ENCODE results near the gene UMAD1. TPM values are rescaled to one million over a fixed set of nuclear protein-coding genes. Genes with fewer than 3 reads are reported as not detected.

The UMAD1 gene
- total and polyA plus RNA-seq, 2 experiments from 2014 or later, result 8.4 to 12.4 TPM

DNA sequence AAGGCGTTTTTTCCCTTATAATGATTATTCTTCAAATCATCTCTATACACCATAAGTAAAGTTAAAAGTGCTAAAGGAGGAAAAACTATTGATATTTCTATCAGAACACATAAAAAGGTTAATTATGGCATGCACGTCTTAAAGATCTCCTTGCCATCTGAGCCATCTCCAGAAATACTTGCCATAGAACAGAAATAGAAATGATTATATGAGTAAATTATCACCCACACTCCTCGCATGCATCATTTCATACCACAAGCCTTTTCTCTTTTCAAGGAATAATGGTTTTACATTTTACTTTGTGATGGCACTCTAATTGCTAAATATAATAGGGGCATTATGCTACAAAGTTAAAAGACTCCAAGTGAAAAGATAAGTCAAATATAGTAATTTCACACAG, 272.4 kb downstream of the UMAD1 start (continued):
- TF ChIP-seq CTCF (conservative IDR thresholded peaks at IDR 0.05; ENCODE audit: low read depth in 2 of 2) (no peak), ZNF114 (CRISPR knock-in tag; IDR thresholded peaks at IDR 0.05) (no peak), EZH2 (IDR thresholded peaks at IDR 0.05; ENCODE audit: low read depth, unreplicated experiment) (no peak), CREB1 (CRISPR knock-in tag; IDR thresholded peaks at IDR 0.05; ENCODE audit: low read depth) (no peak)

DNA sequence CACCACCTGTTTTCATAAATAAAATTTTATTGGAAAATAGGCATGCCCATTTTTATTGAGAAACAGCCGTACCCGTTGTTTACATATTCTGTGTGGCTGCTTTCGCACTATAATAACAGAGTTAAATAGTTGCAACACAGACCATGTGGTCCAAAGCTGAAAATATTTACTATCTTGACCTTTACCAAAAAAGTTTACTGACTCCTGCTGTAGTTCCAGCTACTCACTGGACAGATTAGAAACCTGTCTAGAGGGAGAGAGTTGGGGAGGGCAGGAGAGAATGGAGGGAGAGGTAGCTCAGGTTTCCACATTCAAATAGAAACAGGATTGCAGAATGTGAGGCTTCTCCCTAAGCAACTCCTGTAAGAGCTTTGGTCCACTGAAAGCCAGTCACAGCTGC, 273.0 kb downstream of the UMAD1 start:
- no peaks in the 10 kb centered on the region for H3K27me3 ChIP-seq (ENCODE audit: insufficient read depth)
- DNase-seq (ENCODE audit: low spot score) (peak; percentile 31), ATAC-seq (peak; percentile 40; the same call in 2 of the 3 replicates)

DNA sequence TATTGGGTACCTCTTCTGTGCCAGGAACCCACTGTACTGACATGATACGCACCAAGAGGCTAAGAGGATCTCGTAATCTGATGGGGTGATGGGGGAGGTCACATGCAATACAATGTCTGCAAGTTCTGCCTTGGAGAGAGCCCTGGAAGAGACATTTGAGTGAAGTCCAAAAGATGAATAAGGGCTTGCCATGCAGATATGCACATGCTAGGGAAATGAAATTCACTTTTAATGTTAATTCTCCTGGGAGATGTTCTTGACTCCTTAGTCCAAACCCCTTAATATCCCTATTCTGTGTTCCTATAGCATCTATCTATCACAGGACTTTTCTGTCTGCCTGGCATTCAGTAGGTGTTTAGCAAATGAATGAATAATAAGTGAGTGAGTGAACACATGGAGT, 274.0 kb downstream of the UMAD1 start:
- H3K27me3 Mint-ChIP-seq (ENCODE audit: insufficient read depth, low read depth, poor library complexity), result peaks cover 2% of the 10 kb centered on the region

More for the DNA sequence above, 273.0 kb downstream of the UMAD1 start:
- no peak overlapping the region for H3K4me3 Mint-ChIP-seq
- TF ChIP-seq CTCF (conservative IDR thresholded peaks at IDR 0.05; ENCODE audit: low read depth in 2 of 2), result no peak
- H3K36me3 Mint-ChIP-seq (ENCODE audit: low read depth), result no peaks in the 10 kb centered on the region; the same call in 2 of the 3 replicates
- no peaks in the 10 kb centered on the region for H3K9me3 Mint-ChIP-seq
- no peak overlapping the region for H2AFZ ChIP-seq
- H3K79me2 ChIP-seq (replicated peaks; ENCODE audit: insufficient read depth), result no peaks in the 10 kb centered on the region
- no peaks in the 10 kb centered on the region for H3F3A ChIP-seq (replicated peaks; ENCODE audit: low read depth)
- H3K36me3 ChIP-seq (ENCODE audit: insufficient read depth), result no peaks in the 10 kb centered on the region
- H3K27ac Mint-ChIP-seq, result no peak overlapping the region
- H3K4me1 Mint-ChIP-seq, result peaks cover 30% of the 10 kb centered on the region
- H4K20me1 ChIP-seq (replicated peaks; ENCODE audit: insufficient read depth), result no peaks in the 10 kb centered on the region
- no peak overlapping the region for H3K4me3 ChIP-seq
- H3K27me3 Mint-ChIP-seq (ENCODE audit: insufficient read depth, low read depth, poor library complexity), result peaks cover 2% of the 10 kb centered on the region
- H3K4me1 ChIP-seq (ENCODE audit: insufficient read depth), result peaks cover 36% of the 10 kb centered on the region
- peak overlapping the region; percentile 9; the same call in 1 of the 2 replicates for H3K4me2 ChIP-seq
- H3K9me2 ChIP-seq (ENCODE audit: insufficient read depth), result peaks cover 14% of the 10 kb centered on the region
- H3K27ac ChIP-seq (ENCODE audit: low read depth), result no peak overlapping the region

More for the DNA sequence above, 274.0 kb downstream of the UMAD1 start:
- Histone ChIP-seq H2AFZ (no peak overlapping the region), H3K9me2 (ENCODE audit: insufficient read depth) (peaks cover 9% of the 10 kb centered on the region), H3K27ac (ENCODE audit: low read depth) (no peak overlapping the region), H3K79me2 (replicated peaks; ENCODE audit: insufficient read depth) (no peaks in the 10 kb centered on the region), H3K4me3 (no peak overlapping the region), H4K20me1 (replicated peaks; ENCODE audit: insufficient read depth) (no peaks in the 10 kb centered on the region), H3K27me3 (ENCODE audit: insufficient read depth) (no peaks in the 10 kb centered on the region), H3K4me1 (ENCODE audit: insufficient read depth) (peaks cover 45% of the 10 kb centered on the region), H3K4me2 (no peak overlapping the region), H3K36me3 (ENCODE audit: insufficient read depth) (no peaks in the 10 kb centered on the region), H3F3A (replicated peaks; ENCODE audit: low read depth) (no peaks in the 10 kb centered on the region)
- Mint-ChIP-seq H3K36me3 (ENCODE audit: low read depth) (no peaks in the 10 kb centered on the region; the same call in 2 of the 3 replicates), H3K9me3 (no peaks in the 10 kb centered on the region), H3K4me3 (no peak overlapping the region), H3K27ac (no peak overlapping the region), H3K4me1 (peaks cover 41% of the 10 kb centered on the region)
- TF ChIP-seq ZNF114 (CRISPR knock-in tag; IDR thresholded peaks at IDR 0.05), result no peak
- no peak for TF ChIP-seq ZNF331 (CRISPR knock-in tag; IDR thresholded peaks at IDR 0.05; ENCODE audit: low read depth)
- TF ChIP-seq POLR2AphosphoS5 (IDR thresholded peaks at IDR 0.05; ENCODE audit: low read depth), result no peak
- no peak for TF ChIP-seq EZH2phosphoT487 (IDR thresholded peaks at IDR 0.05; ENCODE audit: unreplicated experiment)
- no peak for DNase-seq (ENCODE audit: low spot score)
- no peak for ATAC-seq
